Endothelial cell of umbilical vein (primary cell): ENCODE data around the gene RIMKLB. TPM values are rescaled to one million over a fixed set of nuclear protein-coding genes. Genes with fewer than 3 reads are reported as not detected.

ENCODE experiments used
- BruUV-seq: library from RNA; stranded (reverse); fragments of 400-500 nt; replicated peaks from 2 replicates; lab custom pipeline; 2021; lab: Mats Ljungman, UMichigan
- CTCF ChIA-PET: fragments of 300-600, 350-600 bp; sonication (Branson Sonifier 250); formaldehyde crosslinking; loops from one replicate; lab custom pipeline; 2021; ENCODE audit warnings: antibody characterized with exemption, inconsistent platforms; lab: Charles Lee
- POLR2A ChIA-PET: fragments of 300-600, 350-600 bp; sonication (Branson Sonifier 250); formaldehyde crosslinking; loops from one replicate; lab custom pipeline; 2021; ENCODE audit warnings: antibody characterized with exemption, inconsistent platforms; lab: Charles Lee
- DNase-seq: peaks from one replicate; pipeline ENCODE4 v3.0.0-alpha.2; 2011; ENCODE audit warnings: low read depth, low spot score
- FAIRE-seq: peaks from 2 replicates; lab custom pipeline; 2011; peaks lifted over from hg19 to GRCh38; lab: Jason Lieb, UNC
- H2AFZ ChIP-seq: 2 replicates; pipeline ENCODE4 v1.6.0; 2012; ENCODE audit warnings: low read depth, low read length, control low read depth, inconsistent platforms
- H3K27ac ChIP-seq: 2 replicates; pipeline ENCODE4 v1.5.1; 2011; ENCODE audit warnings: low read depth, mild to moderate bottlenecking, control low read depth, low read length, moderate library complexity; ENCODE audit not compliant: insufficient read depth
- H3K27me3 ChIP-seq, 2 experiments: 2 replicates each; pipeline versions ENCODE4 v1.6.0 to v1.6.1; 2011; ENCODE audit warnings: low read length in 2 of 2, mixed read lengths in 1 of 2; ENCODE audit not compliant: control insufficient read depth in 2 of 2, insufficient read depth in 2 of 2
- H3K36me3 ChIP-seq, 2 experiments: 2 replicates in 1 of 2; 3 replicates in 1 of 2; pipeline ENCODE4 v1.5.1; 2011; ENCODE audit warnings: low read length in 2 of 2, mild to moderate bottlenecking in 1 of 2, moderate library complexity in 1 of 2; ENCODE audit not compliant: control insufficient read depth in 2 of 2, insufficient read depth in 2 of 2; ENCODE audit errors: extremely low read depth in 1 of 2
- H3K4me1 ChIP-seq: 3 replicates; pipeline ENCODE4 v1.5.1; 2011; ENCODE audit warnings: mild to moderate bottlenecking, low read length; ENCODE audit not compliant: control insufficient read depth, insufficient read depth; ENCODE audit errors: extremely low read depth
- H3K4me2 ChIP-seq: 2 replicates; pipeline ENCODE4 v1.6.1; 2011; ENCODE audit warnings: low read length, control low read depth, mixed read lengths; ENCODE audit not compliant: insufficient read depth
- H3K4me3 ChIP-seq, 3 experiments: fragments of 200-600 bp in 1 of 3; sonication (generic), shearing (Covaris generic) in 1 of 3; replicated peaks in 1 of 3; 2 replicates each; pipeline ENCODE4 v1.5.1; 2011 to 2016; ENCODE audit warnings: control low read depth in 3 of 3, low read length in 3 of 3, mild to moderate bottlenecking in 2 of 3, inconsistent platforms in 1 of 3, low read depth in 1 of 3, moderate library complexity in 1 of 3; ENCODE audit not compliant: insufficient read depth in 1 of 3
- H3K79me2 ChIP-seq: 2 replicates; pipeline ENCODE4 v1.6.0; 2012; ENCODE audit warnings: low read length, inconsistent platforms; ENCODE audit not compliant: control insufficient read depth, insufficient read depth
- H3K9ac ChIP-seq: replicated peaks from 2 replicates; pipeline ENCODE3; 2011; ENCODE audit warnings: low read length, control low read depth; ENCODE audit not compliant: insufficient read depth; ENCODE audit errors: extremely low read depth
- H3K9me1 ChIP-seq: replicated peaks from 3 replicates; pipeline ENCODE4 v1.6.0; 2011; ENCODE audit warnings: mild to moderate bottlenecking, low read length; ENCODE audit not compliant: control insufficient read depth, insufficient read depth; ENCODE audit errors: extremely low read depth
- H3K9me3 ChIP-seq: replicated peaks from 2 replicates; pipeline ENCODE4 v1.5.1; 2012; ENCODE audit warnings: low read length, inconsistent platforms; ENCODE audit not compliant: control insufficient read depth, insufficient read depth
- H4K20me1 ChIP-seq: replicated peaks from 2 replicates; pipeline ENCODE3; 2011; ENCODE audit warnings: mild to moderate bottlenecking, low read length; ENCODE audit not compliant: control insufficient read depth, insufficient read depth; ENCODE audit errors: extremely low read depth
- EZH2 ChIP-seq: IDR thresholded peaks from 2 replicates; pipeline ENCODE4 v1.6.1; 2012; ENCODE audit warnings: borderline replicate concordance, low read depth, mild to moderate bottlenecking, moderate library complexity, low read length, inconsistent platforms; ENCODE audit not compliant: severe bottlenecking
- FOS ChIP-seq: IDR thresholded peaks from 2 replicates; pipeline ENCODE4 v1.6.1; 2011; ENCODE audit warnings: mild to moderate bottlenecking, low read length, moderate library complexity, borderline replicate concordance; ENCODE audit not compliant: insufficient read depth
- GATA2 ChIP-seq: IDR thresholded peaks from 2 replicates; pipeline ENCODE4 v1.7.0; 2011; ENCODE audit warnings: low read depth, mild to moderate bottlenecking, moderate library complexity, mixed read lengths, low read length; ENCODE audit not compliant: insufficient read length, insufficient read depth
- JUN ChIP-seq: IDR thresholded peaks from 2 replicates; pipeline ENCODE4 v1.6.1; 2011; ENCODE audit warnings: borderline replicate concordance, low read depth; ENCODE audit not compliant: insufficient read length, insufficient read depth
- MYC ChIP-seq: IDR thresholded peaks from one replicate; pipeline ENCODE4 v1.6.1; 2011; ENCODE audit warnings: mild to moderate bottlenecking, low read depth, low read length
- POLR2A ChIP-seq: IDR thresholded peaks from 2 replicates; pipeline ENCODE4 v1.6.1; 2012; ENCODE audit warnings: low read depth, mild to moderate bottlenecking, control low read depth, low read length
- POLR2AphosphoS5 ChIP-seq: IDR thresholded peaks from 2 replicates; pipeline ENCODE4 v1.6.1; 2012; ENCODE audit warnings: low read depth, mild to moderate bottlenecking, control low read depth, low read length, moderate library complexity; ENCODE audit not compliant: insufficient read depth
- dilution Hi-C: fragments of 300-500 bp; cut with MboI; formaldehyde crosslinking; loops from one replicate; pipeline ENCODE4 v1.15.0; 2019; ENCODE audit warnings: low sequenced_read_pairs; ENCODE audit not compliant: extremely low pct_ligation_motif_present
- intact Hi-C: fragments of 100-400 bp; cut with micrococcal nuclease; formaldehyde crosslinking; loops from one replicate; pipeline ENCODE4 v1.10.0; 2022
- polyA plus RNA-seq, 4 experiments: library from polyadenylated mRNA; depleted of rRNA in 3 of 4; stranded (reverse) in 3 of 4; unstranded in 1 of 4; fragments of >200 nt; gene quantifications; 2 replicates each; pipeline versions ENCODE4 v1.2.1 to v1.2.3, GENCODE V29; 2011 to 2012; ENCODE audit warnings: missing spikeins in 1 of 4
- total RNA-seq: library from RNA; stranded (reverse); gene quantifications from 2 replicates; pipeline ENCODE4 v1.2.3, GENCODE V29; 2021
- TF ChIP-seq, protein P1 (sequence below), 2 donors: IDR thresholded peaks; 1 replicate in 1 of 2; 2 replicates in 1 of 2; pipeline ENCODE4 v1.5.1; 2011; ENCODE audit warnings: low read length in 2 of 2, mild to moderate bottlenecking in 2 of 2, moderate library complexity in 2 of 2, control low read depth in 1 of 2, inconsistent platforms in 1 of 2, low read depth in 1 of 2; ENCODE audit not compliant: insufficient read depth in 1 of 2; ENCODE audit errors: extremely low read depth in 1 of 2
- TF ChIP-seq, protein P2 (sequence below): IDR thresholded peaks from 2 replicates; pipeline ENCODE4 v1.6.1; 2011; ENCODE audit not compliant: insufficient read depth, insufficient read length

RIMKLB gene
- total and polyA plus RNA-seq, 2 donors (not counting 3 experiments of a cell fraction or from before 2014, with no cell fraction given): 35.5 to 64.3 TPM

DNA sequence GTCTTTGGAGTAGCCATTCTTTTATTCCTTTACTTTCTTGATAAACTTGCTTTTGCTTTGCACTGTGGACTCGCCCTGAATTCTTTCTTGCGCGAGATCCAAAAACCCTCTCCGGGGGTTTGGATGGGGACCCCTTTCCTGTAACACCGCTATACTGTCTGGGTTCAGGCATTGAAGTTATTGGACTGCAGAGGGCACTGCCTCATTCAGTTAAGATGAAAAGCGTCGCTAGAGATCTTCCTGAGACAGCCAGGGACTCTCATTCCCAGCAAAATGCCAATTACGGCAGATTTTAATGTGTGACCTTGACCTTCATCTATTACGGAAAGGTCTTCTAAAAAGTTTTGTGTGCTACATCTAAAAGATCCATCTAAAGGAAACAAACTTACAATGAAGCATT is 17.3 kb upstream of the RIMKLB start:
- dilution Hi-C loops (no loop called here), intact Hi-C loops (no loop called here)
- Histone ChIP-seq H3K9me3 (no peaks in the 10 kb centered on the region), H3K79me2 (no peaks in the 10 kb centered on the region), H3K27me3 (no peaks in the 10 kb centered on the region), H4K20me1 (no peaks in the 10 kb centered on the region), H3K4me1 (peaks cover 33% of the 10 kb centered on the region), H3K36me3 (no peaks in the 10 kb centered on the region), H3K9ac (peak overlapping the region; percentile 61), H3K27ac (peak overlapping the region; percentile 63), H2AFZ (no peak overlapping the region), H3K9me1 (no peaks in the 10 kb centered on the region), H3K4me3 (no peak overlapping the region), H3K4me2 (peak overlapping the region; percentile 71)
- DNase-seq: no peak
- BruUV-seq: no TSS peak
- FAIRE-seq: no peak
- ChIA-PET POLR2A (interaction anchor here (0.9 kb wide), 1 partner anchor 17 kb away, joined by 3 read pairs; the partner anchor contains the start of gene RIMKLB), CTCF (interaction anchor here (1.1 to 5.8 kb wide), 12 partner anchors 10 to 369 kb away, joined by 3 to 74 read pairs (median 10); partner anchors contain the start of gene RIMKLB)
- TF ChIP-seq, protein P1, sequence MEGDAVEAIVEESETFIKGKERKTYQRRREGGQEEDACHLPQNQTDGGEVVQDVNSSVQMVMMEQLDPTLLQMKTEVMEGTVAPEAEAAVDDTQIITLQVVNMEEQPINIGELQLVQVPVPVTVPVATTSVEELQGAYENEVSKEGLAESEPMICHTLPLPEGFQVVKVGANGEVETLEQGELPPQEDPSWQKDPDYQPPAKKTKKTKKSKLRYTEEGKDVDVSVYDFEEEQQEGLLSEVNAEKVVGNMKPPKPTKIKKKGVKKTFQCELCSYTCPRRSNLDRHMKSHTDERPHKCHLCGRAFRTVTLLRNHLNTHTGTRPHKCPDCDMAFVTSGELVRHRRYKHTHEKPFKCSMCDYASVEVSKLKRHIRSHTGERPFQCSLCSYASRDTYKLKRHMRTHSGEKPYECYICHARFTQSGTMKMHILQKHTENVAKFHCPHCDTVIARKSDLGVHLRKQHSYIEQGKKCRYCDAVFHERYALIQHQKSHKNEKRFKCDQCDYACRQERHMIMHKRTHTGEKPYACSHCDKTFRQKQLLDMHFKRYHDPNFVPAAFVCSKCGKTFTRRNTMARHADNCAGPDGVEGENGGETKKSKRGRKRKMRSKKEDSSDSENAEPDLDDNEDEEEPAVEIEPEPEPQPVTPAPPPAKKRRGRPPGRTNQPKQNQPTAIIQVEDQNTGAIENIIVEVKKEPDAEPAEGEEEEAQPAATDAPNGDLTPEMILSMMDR (IDR thresholded peaks at IDR 0.05; ENCODE audit: extremely low read depth in 1 of 2, insufficient read depth in 1 of 2, low read depth in 1 of 2, low read length in 2 of 2): peak in 1 of 2 donors; percentile 11
- no peak for TF ChIP-seq GATA2

DNA sequence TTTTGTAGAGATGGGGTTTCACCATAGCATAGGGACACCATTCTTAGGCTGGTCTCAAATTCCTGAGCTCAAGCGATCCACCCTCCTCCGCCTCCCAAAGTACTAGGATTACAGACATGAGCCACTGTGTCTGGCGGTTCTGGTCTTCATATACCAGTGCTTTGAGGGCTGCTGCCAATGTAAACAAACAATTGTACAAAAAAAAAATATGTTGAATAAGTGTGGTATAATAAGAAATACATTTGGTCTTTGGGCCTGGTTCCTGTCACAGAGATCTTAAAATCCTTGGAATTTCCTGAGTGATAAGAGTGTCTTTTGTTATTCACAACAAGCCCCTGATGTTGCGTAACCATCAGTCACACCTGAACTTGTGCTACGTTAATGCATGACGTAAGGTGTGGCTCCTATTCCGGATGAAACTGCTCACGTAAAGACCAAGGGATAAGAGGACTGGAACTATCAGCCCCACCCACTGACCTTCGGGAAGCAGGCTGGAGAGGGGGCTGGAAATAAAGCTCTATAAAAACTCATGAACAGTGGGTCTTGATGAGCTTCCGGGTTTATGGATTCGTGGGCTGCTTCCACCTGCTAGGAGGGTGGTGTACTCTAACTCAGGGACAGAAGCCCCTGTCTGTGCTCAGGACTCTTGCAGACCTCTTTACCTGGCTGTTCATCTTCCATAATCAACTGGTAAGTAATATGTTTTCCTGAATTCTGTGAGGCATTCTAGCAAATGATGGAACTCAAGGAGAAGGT is 16.5 kb upstream of the RIMKLB start:
- H3K27ac ChIP-seq: peak overlapping the region; percentile 63
- peak overlapping the region in 2 of 3 experiments; percentile 3 to 53 for H3K4me3 ChIP-seq
- no peak for TF ChIP-seq POLR2A
- TF ChIP-seq FOS: peak; percentile 27
- TF ChIP-seq GATA2: peak; percentile 84
- TF ChIP-seq JUN: peak; percentile 72
- TF ChIP-seq, protein P2, sequence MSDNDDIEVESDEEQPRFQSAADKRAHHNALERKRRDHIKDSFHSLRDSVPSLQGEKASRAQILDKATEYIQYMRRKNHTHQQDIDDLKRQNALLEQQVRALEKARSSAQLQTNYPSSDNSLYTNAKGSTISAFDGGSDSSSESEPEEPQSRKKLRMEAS: no peak
- peak; percentile 42 for TF ChIP-seq POLR2AphosphoS5
- no peak for TF ChIP-seq EZH2
- TF ChIP-seq MYC: no peak
- TF ChIP-seq, protein P1 (IDR thresholded peaks at IDR 0.05; ENCODE audit: extremely low read depth in 1 of 2, insufficient read depth in 1 of 2, low read depth in 1 of 2, low read length in 2 of 2): no peak
- FAIRE-seq: peak; percentile 79
- H2AFZ ChIP-seq: peak overlapping the region; percentile 18
- H4K20me1 ChIP-seq: no peaks in the 10 kb centered on the region
- peaks cover 27% of the 10 kb centered on the region for H3K4me1 ChIP-seq
- H3K79me2 ChIP-seq: no peaks in the 10 kb centered on the region
- no peaks in the 10 kb centered on the region for H3K27me3 ChIP-seq
- intact Hi-C loops: loop anchor here (1.0 kb wide), 2 partner anchors 137 to 268 kb away; partner anchors contain the start of gene M6PR
- peak overlapping the region; percentile 61 for H3K9ac ChIP-seq
- ChIA-PET POLR2A (interaction anchor here (0.9 kb wide), 1 partner anchor 16 kb away, joined by 3 read pairs; the partner anchor contains the start of gene RIMKLB), CTCF (interaction anchor here (0.6 to 5.8 kb wide), 32 partner anchors 10 to 368 kb away, joined by 3 to 74 read pairs (median 5); partner anchors contain the start of genes A2ML1 and RIMKLB)
- BruUV-seq: no TSS peak
- no peaks in the 10 kb centered on the region for H3K9me3 ChIP-seq
- H3K4me2 ChIP-seq: peak overlapping the region; percentile 71
- peak; percentile 91 for DNase-seq
- dilution Hi-C loops: no loop called here
- H3K9me1 ChIP-seq: no peaks in the 10 kb centered on the region
- no peaks in the 10 kb centered on the region for H3K36me3 ChIP-seq
